Smooth muscle cell (in vitro differentiated cells): Measurements from ENCODE around the gene RENBP. TPM values are rescaled to one million over a fixed set of nuclear protein-coding genes. Genes with fewer than 3 reads are reported as not detected.

Source experiments
- DNase-seq: peaks from one replicate; lab custom pipeline; 2025; ENCODE audit not compliant: unreplicated experiment; lab: John Stamatoyannopoulos, UW
- H2AFZ ChIP-seq: fragments of 200-600 bp; sonication (generic); 2 replicates; pipeline ENCODE4 v1.6.0; 2016; ENCODE audit warnings: antibody characterized with exemption, low read depth, mild to moderate bottlenecking
- H3F3A ChIP-seq: fragments of 200-600 bp; sonication (generic); 2 replicates; pipeline ENCODE4 v1.6.0; 2017; ENCODE audit warnings: antibody characterized with exemption, low read depth
- H3K27ac ChIP-seq: fragments of 200-600 bp; sonication (generic); 2 replicates; pipeline ENCODE4 v1.5.1; 2016; ENCODE audit warnings: low read depth, mild to moderate bottlenecking
- H3K27me3 ChIP-seq: fragments of 200-600 bp; sonication (generic); 2 replicates; pipeline ENCODE4 v1.6.1; 2016; ENCODE audit warnings: low read depth, mild to moderate bottlenecking
- H3K36me3 ChIP-seq: fragments of 200-600 bp; sonication (generic); 2 replicates; pipeline ENCODE4 v1.5.1; 2016; ENCODE audit warnings: low read depth
- H3K4me1 ChIP-seq: fragments of 200-600 bp; sonication (generic); 2 replicates; pipeline ENCODE4 v1.5.1; 2016; ENCODE audit warnings: low read depth
- H3K4me2 ChIP-seq: fragments of 200-600 bp; sonication (generic); 2 replicates; pipeline ENCODE4 v1.6.0; 2016; ENCODE audit warnings: mild to moderate bottlenecking
- H3K4me3 ChIP-seq: fragments of 200-600 bp; sonication (generic); 2 replicates; pipeline ENCODE4 v1.5.1; 2016; ENCODE audit warnings: mild to moderate bottlenecking
- H3K79me2 ChIP-seq: fragments of 200-600 bp; sonication (generic); 2 replicates; pipeline ENCODE4 v1.6.0; 2016; ENCODE audit warnings: low read depth, mild to moderate bottlenecking
- H3K9ac ChIP-seq: fragments of 200-600 bp; sonication (generic); 2 replicates; pipeline ENCODE4 v1.6.0; 2016; ENCODE audit warnings: low read depth
- H3K9me3 ChIP-seq: fragments of 200-600 bp; sonication (generic); replicated peaks from 2 replicates; pipeline ENCODE4 v1.5.1; 2016; ENCODE audit warnings: low read depth
- H4K20me1 ChIP-seq: fragments of 200-600 bp; sonication (generic); 2 replicates; pipeline ENCODE4 v1.6.0; 2016; ENCODE audit warnings: low read depth
- WGBS: methylation state at CpG from one replicate; pipeline ENCODE4 v1.1.7; 2016; ENCODE audit warnings: low lambda C conversion rate; 5-methylcytosine and 5-hydroxymethylcytosine counted together
- polyA plus RNA-seq: library from polyadenylated mRNA; unstranded; fragments of >200 nt; fragmentation: Nextera tagmentation; extraction: Ambion mirVana; gene quantifications from 2 replicates; pipeline ENCODE4 v1.2.1, GENCODE V29; 2016
- total RNA-seq: library from RNA; depleted of rRNA; stranded (reverse); fragments of >200 nt; gene quantifications from 2 replicates; pipeline ENCODE4 v1.2.3, GENCODE V29; 2014
- TF ChIP-seq, protein P1 (sequence below): fragments of 200-600 bp; sonication (generic); IDR thresholded peaks from 2 replicates; pipeline ENCODE4 v1.5.1; 2017; ENCODE audit warnings: borderline replicate concordance, mild to moderate bottlenecking, antibody characterized with exemption; ENCODE audit not compliant: insufficient read depth, poor library complexity, severe bottlenecking

The RENBP gene
- not detected in 2 replicates for total RNA-seq
- 0.11 and 0.43 TPM in 2 replicates for polyA plus RNA-seq

- H2AFZ ChIP-seq, result no peak within 1 kb of the TSS
Observed at GRCh38 chrX:153944140-153944799, at the start of gene RENBP. Gene RENBP, minus strand, starts transcription at chrX:153944643. Its CDS starts 33 bp downstream, at chrX:153944610.

DNA sequence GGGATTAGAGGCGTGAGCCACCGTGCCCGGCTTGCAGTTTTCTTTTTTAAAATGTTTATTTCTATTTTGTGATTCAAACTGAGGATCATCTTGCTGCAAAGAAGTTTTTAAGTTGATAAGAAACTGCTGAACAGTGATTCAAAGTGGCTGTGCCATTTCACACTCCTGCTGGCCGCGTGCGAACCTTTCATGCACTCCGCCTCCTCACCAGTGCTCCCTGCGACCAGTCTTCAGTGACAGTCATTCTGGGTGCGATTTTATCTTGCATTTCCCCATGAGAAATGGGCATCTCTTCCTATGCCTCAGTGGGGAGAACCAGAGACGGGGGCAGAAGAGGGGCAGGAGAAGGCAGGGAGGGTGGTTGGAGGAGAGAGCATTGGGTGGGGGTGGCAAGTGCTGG lies 49.5 kb upstream of the RENBP start:
- Histone ChIP-seq H3K27me3 (no peaks in the 10 kb centered on the region), H4K20me1 (no peaks in the 10 kb centered on the region), H2AFZ (no peak overlapping the region), H3K36me3 (no peaks in the 10 kb centered on the region), H3F3A (no peaks in the 10 kb centered on the region), H3K9ac (no peak overlapping the region), H3K27ac (no peak overlapping the region), H3K4me3 (no peak overlapping the region), H3K4me1 (no peaks in the 10 kb centered on the region), H3K79me2 (no peaks in the 10 kb centered on the region), H3K9me3 (no peaks in the 10 kb centered on the region), H3K4me2 (no peak overlapping the region)
- WGBS, result 85% methylated on average over 10 of the region's 10 CpGs
- TF ChIP-seq, protein P1, sequence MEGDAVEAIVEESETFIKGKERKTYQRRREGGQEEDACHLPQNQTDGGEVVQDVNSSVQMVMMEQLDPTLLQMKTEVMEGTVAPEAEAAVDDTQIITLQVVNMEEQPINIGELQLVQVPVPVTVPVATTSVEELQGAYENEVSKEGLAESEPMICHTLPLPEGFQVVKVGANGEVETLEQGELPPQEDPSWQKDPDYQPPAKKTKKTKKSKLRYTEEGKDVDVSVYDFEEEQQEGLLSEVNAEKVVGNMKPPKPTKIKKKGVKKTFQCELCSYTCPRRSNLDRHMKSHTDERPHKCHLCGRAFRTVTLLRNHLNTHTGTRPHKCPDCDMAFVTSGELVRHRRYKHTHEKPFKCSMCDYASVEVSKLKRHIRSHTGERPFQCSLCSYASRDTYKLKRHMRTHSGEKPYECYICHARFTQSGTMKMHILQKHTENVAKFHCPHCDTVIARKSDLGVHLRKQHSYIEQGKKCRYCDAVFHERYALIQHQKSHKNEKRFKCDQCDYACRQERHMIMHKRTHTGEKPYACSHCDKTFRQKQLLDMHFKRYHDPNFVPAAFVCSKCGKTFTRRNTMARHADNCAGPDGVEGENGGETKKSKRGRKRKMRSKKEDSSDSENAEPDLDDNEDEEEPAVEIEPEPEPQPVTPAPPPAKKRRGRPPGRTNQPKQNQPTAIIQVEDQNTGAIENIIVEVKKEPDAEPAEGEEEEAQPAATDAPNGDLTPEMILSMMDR, result no peak
- DNase-seq, result no peak

More at GRCh38 chrX:153944140-153944799, at the start of gene RENBP:
- Histone ChIP-seq H3K27me3 (no peaks in the 10 kb centered on the region), H3K9ac (no peak within 1 kb of the TSS), H3F3A (no peaks in the 10 kb centered on the region), H3K4me3 (no peak within 1 kb of the TSS), H3K4me2 (no peak within 1 kb of the TSS), H3K9me3 (no peaks in the 10 kb centered on the region), H3K4me1 (no peaks in the 10 kb centered on the region), H3K36me3 (no peaks in the 10 kb centered on the region), H3K27ac (no peak within 1 kb of the TSS), H3K79me2 (no peaks in the 10 kb centered on the region), H4K20me1 (no peaks in the 10 kb centered on the region)
- TF ChIP-seq, protein P1, result no peak
- DNase-seq, result no peak
- WGBS, result 59% methylated on average over 31 of the region's 31 CpGs

DNA sequence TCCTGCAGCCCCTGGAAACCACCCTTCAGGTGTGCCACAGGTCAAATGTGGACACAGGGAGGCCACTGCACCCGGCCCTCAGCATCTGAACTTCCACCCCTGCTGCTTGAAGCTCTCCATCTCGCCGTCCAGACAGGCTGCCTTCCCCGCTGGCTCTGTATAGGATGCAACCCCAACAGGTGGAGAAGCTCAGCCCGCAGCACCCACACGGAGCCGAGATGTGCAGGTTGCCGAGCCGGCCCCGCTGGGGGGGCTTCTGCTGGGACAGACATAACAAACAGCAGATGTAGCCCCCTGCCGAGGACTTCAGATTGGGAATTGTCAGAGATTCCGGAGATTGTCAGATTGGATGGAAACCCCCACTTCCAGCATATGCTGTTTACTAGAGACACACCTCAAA lies 48.6 kb upstream of the RENBP start:
- H3K9me3 ChIP-seq, result no peaks in the 10 kb centered on the region
- H2AFZ ChIP-seq, result no peak overlapping the region
- H3K9ac ChIP-seq, result no peak overlapping the region
- H4K20me1 ChIP-seq, result no peaks in the 10 kb centered on the region
- TF ChIP-seq, protein P1, result no peak
- H3K4me1 ChIP-seq, result no peaks in the 10 kb centered on the region
- H3K36me3 ChIP-seq, result no peaks in the 10 kb centered on the region
- no peak overlapping the region for H3K27ac ChIP-seq
- no peaks in the 10 kb centered on the region for H3K79me2 ChIP-seq
- no peaks in the 10 kb centered on the region for H3K27me3 ChIP-seq
- no peak overlapping the region for H3K4me3 ChIP-seq
- WGBS, result 90% methylated on average over 12 of the region's 12 CpGs
- no peaks in the 10 kb centered on the region for H3F3A ChIP-seq
- DNase-seq, result no peak
- no peak overlapping the region for H3K4me2 ChIP-seq

DNA sequence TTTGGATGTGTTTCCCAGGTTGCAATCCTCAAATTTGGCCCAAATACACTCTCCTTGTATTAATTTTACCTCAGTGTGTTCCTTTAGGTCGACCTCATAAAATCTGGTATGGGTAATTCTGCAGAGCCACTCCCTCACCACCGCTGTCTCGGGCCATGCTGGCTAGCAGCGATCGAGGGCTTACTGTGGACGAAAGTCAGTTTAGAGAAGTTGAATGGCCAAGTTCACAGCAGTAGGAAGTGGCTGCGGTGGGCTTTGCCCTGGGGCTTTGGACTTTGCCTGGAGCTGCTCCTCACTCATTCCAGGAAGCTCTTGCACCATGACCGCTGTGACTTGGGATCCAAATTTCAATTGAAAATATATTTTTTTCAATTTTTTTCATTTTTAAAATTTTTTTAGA lies 47.7 kb upstream of the RENBP start:
- no peaks in the 10 kb centered on the region for H3K27me3 ChIP-seq
- TF ChIP-seq, protein P1, result no peak
- H4K20me1 ChIP-seq, result no peaks in the 10 kb centered on the region
- H3K4me1 ChIP-seq, result no peaks in the 10 kb centered on the region
- no peak overlapping the region for H3K4me2 ChIP-seq
- WGBS, result 91% methylated on average over 8 of the region's 8 CpGs
- no peaks in the 10 kb centered on the region for H3F3A ChIP-seq
- H3K27ac ChIP-seq, result no peak overlapping the region
- H3K9ac ChIP-seq, result no peak overlapping the region
- no peak overlapping the region for H2AFZ ChIP-seq
- DNase-seq, result no peak
- no peaks in the 10 kb centered on the region for H3K79me2 ChIP-seq
- no peaks in the 10 kb centered on the region for H3K9me3 ChIP-seq
- no peak overlapping the region for H3K4me3 ChIP-seq
- no peaks in the 10 kb centered on the region for H3K36me3 ChIP-seq
